ENCODE results near the gene ZDHHC23. TPM values are rescaled to one million over a fixed set of nuclear protein-coding genes. Genes with fewer than 3 reads are reported as not detected.
A peak's percentile ranks its signal among the peaks of the same experiment; 100 is the strongest.

The ZDHHC23 gene
- total and polyA plus RNA-seq, 12 donors = 0.24 to 4.2 (median 1.9) TPM

GRCh38 chr3:113910966-113911365, 36.8 kb upstream of the ZDHHC23 start:
- WGBS, 4 donors = 70 to 78% (median 73%) methylated on average over 4 to 5 of the region's 5 CpGs

GRCh38 chr3:113912552-113913236, 35.1 kb upstream of the ZDHHC23 start:
- TF ChIP-seq POLR2A (IDR thresholded peaks at IDR 0.05) (no peak), CTCF (IDR thresholded peaks at IDR 0.05) (peak; percentile 55 to 78 (median 70))
- Histone ChIP-seq H3K4me1 (replicated peaks in 1 of 2) (peaks cover 0 to 5% of the 10 kb centered on the region in 2 donors), H3K36me3 (replicated peaks in 1 of 2) (no peaks in the 10 kb centered on the region), H3K9me3 (replicated peaks in 1 of 3) (no peaks in the 10 kb centered on the region), H3K4me3 (no peak overlapping the region), H3K27me3 (no peaks in the 10 kb centered on the region), H3K27ac (no peak overlapping the region)
- intact Hi-C loops (cut with DNase I) = loop anchor here in 1 of 2 donors (10.0 kb wide), 1 partner anchor 78 kb away; the partner anchor contains the start of gene GRAMD1C
- DNase-seq = peak; percentile 29 to 63 (median 50)
- 51 to 67% (median 58%) methylated on average over 3 of the region's 3 CpGs for WGBS, 4 donors

More at GRCh38 chr3:113910966-113911365, 36.8 kb upstream of the ZDHHC23 start:
- DNase-seq = no peak
- Histone ChIP-seq H3K4me1 (replicated peaks in 1 of 2) (peaks cover 0 to 5% of the 10 kb centered on the region in 2 donors), H3K27me3 (no peaks in the 10 kb centered on the region), H3K27ac (no peak overlapping the region), H3K4me3 (no peak overlapping the region), H3K36me3 (replicated peaks in 1 of 2) (no peaks in the 10 kb centered on the region), H3K9me3 (replicated peaks in 1 of 3) (no peaks in the 10 kb centered on the region)
- intact Hi-C loops (cut with DNase I) = loop anchor here (2.0 to 10.0 kb wide), 2 partner anchors 72 to 76 kb away; partner anchors contain the start of gene GRAMD1C (in 2 of the 2)
- no peak for TF ChIP-seq CTCF (IDR thresholded peaks at IDR 0.05)
- TF ChIP-seq POLR2A (IDR thresholded peaks at IDR 0.05) = no peak

- H3K4me3 ChIP-seq = no peak overlapping the region
- DNase-seq = no peak
- intact Hi-C loops (cut with DNase I) = loop anchor here in 1 of 2 donors (10.0 kb wide), 1 partner anchor 80 kb away; the partner anchor contains the start of gene GRAMD1C
- WGBS, 4 donors = 48 to 81% (median 65%) methylated on average over 2 of the region's 2 CpGs
- H3K36me3 ChIP-seq (replicated peaks in 1 of 2) = no peaks in the 10 kb centered on the region
- H3K27ac ChIP-seq = no peak overlapping the region
- no peaks in the 10 kb centered on the region for H3K27me3 ChIP-seq
- no peak for TF ChIP-seq CTCF (IDR thresholded peaks at IDR 0.05)
- TF ChIP-seq POLR2A (IDR thresholded peaks at IDR 0.05) = no peak
- H3K9me3 ChIP-seq (replicated peaks in 1 of 3) = no peaks in the 10 kb centered on the region
- peaks cover 0 to 5% of the 10 kb centered on the region in 2 donors for H3K4me1 ChIP-seq (replicated peaks in 1 of 2)
Measured at GRCh38 chr3:113914646-113915045, 33.2 kb upstream of the ZDHHC23 start.

GRCh38 chr3:113927556-113927955, 20.3 kb upstream of the ZDHHC23 start:
- no peaks in the 10 kb centered on the region for H3K9me3 ChIP-seq (replicated peaks in 1 of 3)
- TF ChIP-seq CTCF (IDR thresholded peaks at IDR 0.05) (no peak), POLR2A (IDR thresholded peaks at IDR 0.05) (no peak)
- DNase-seq = no peak
- intact Hi-C loops (cut with DNase I) = no loop called here
- H3K4me3 ChIP-seq = no peak overlapping the region
- no peaks in the 10 kb centered on the region for H3K36me3 ChIP-seq (replicated peaks in 1 of 2)
- H3K27me3 ChIP-seq = no peaks in the 10 kb centered on the region
- no peak overlapping the region for H3K27ac ChIP-seq
- no peaks in the 10 kb centered on the region for H3K4me1 ChIP-seq (replicated peaks in 1 of 2)
- 61 to 92% (median 86%) methylated on average over 5 of the region's 5 CpGs for WGBS, 4 donors

Data from adrenal gland (tissue), 12 donors.